ENCODE data around the gene UPK3A.

- TF ChIP-seq SRF (IDR thresholded peaks at IDR 0.05; ENCODE audit: low read depth in 2 of 2, low read length in 2 of 2) (no peak), CTCF (IDR thresholded peaks at IDR 0.05 in 2 of 3, conservative IDR thresholded peaks at IDR 0.05 in 1 of 3; ENCODE audit: control insufficient read depth in 2 of 3, extremely low read depth in 1 of 3, insufficient read depth in 1 of 3, low read depth in 3 of 3, low read length in 3 of 3) (no peak), IRF3 (IDR thresholded peaks at IDR 0.05) (no peak), EP300 (IDR thresholded peaks at IDR 0.05; ENCODE audit: borderline replicate concordance in 1 of 2, control insufficient read depth in 1 of 2, low read depth in 2 of 2, low read length in 2 of 2) (no peak), USF1 (IDR thresholded peaks at IDR 0.05; ENCODE audit: borderline replicate concordance, extremely low read length, insufficient read depth, low read depth, low read length) (no peak), MAX (IDR thresholded peaks at IDR 0.05; ENCODE audit: low read depth, low read length) (no peak), SIN3A (IDR thresholded peaks at IDR 0.05; ENCODE audit: low read depth, low read length) (no peak)
Observed at GRCh38 chr22:45296628-45297297, 12.0 kb downstream of the UPK3A start.
